Common myeloid progenitor, CD34-positive (primary cell): ENCODE results near the gene PTPRT.

Source experiments
- CTCF ChIA-PET: fragments of 350-600 bp; sonication (Branson Sonifier 250); formaldehyde crosslinking; loops from one replicate; lab custom pipeline; 2021; ENCODE audit warnings: antibody characterized with exemption; lab: Charles Lee
- POLR2A ChIA-PET: fragments of 350-600 bp; sonication (Branson Sonifier 250); formaldehyde crosslinking; loops from one replicate; lab custom pipeline; 2021; ENCODE audit warnings: antibody characterized with exemption; lab: Charles Lee
- DNase-seq, 3 donors: peaks; one replicate each; pipeline versions ENCODE4 v3.0.0 to v3.0.0-alpha.2; 2013
- H3K27ac ChIP-seq, 2 experiments: 1 replicate in 1 of 2; 2 replicates in 1 of 2; pipeline ENCODE4 v1.7.0; 2013; ENCODE audit warnings: inconsistent platforms in 2 of 2, low read length in 2 of 2, mild to moderate bottlenecking in 2 of 2, low read depth in 1 of 2, moderate library complexity in 1 of 2; ENCODE audit not compliant: severe bottlenecking in 2 of 2, insufficient read depth in 1 of 2, poor library complexity in 1 of 2
- H3K27me3 ChIP-seq, 5 experiments: replicated peaks in 2 of 5; 1 replicate in 3 of 5; 2 replicates in 2 of 5; pipeline versions ENCODE4 v1.6.1 to v1.7.0; 2013; ENCODE audit warnings: low read length in 4 of 5, mild to moderate bottlenecking in 2 of 5, moderate library complexity in 2 of 5, inconsistent platforms in 1 of 5; ENCODE audit not compliant: insufficient read depth in 5 of 5, control insufficient read depth in 4 of 5
- H3K36me3 ChIP-seq, 4 experiments: 1 replicate in 2 of 4; 2 replicates in 2 of 4; pipeline versions ENCODE4 v1.6.1 to v1.7.0; 2013; ENCODE audit warnings: low read length in 3 of 4, control low read depth in 1 of 4, mild to moderate bottlenecking in 1 of 4; ENCODE audit not compliant: control insufficient read depth in 4 of 4, insufficient read depth in 4 of 4
- H3K4me1 ChIP-seq, 4 experiments: 1 replicate in 3 of 4; 2 replicates in 1 of 4; pipeline versions ENCODE4 v1.6.1 to v1.7.1; 2013; ENCODE audit warnings: low read length in 3 of 4, mild to moderate bottlenecking in 3 of 4, control low read depth in 1 of 4, inconsistent platforms in 1 of 4, moderate library complexity in 1 of 4; ENCODE audit not compliant: control insufficient read depth in 4 of 4, insufficient read depth in 4 of 4; ENCODE audit errors: control extremely low read depth in 1 of 4
- H3K4me3 ChIP-seq, 7 experiments: 1 replicate in 4 of 7; 2 replicates in 3 of 7; pipeline versions ENCODE4 v1.5.1 to v1.7.0; 2013; ENCODE audit warnings: mild to moderate bottlenecking in 7 of 7, low read length in 6 of 7, moderate library complexity in 6 of 7, inconsistent platforms in 2 of 7, low read depth in 2 of 7, control low read depth in 1 of 7; ENCODE audit not compliant: insufficient read depth in 4 of 7, control insufficient read depth in 1 of 7; ENCODE audit errors: extremely low read depth in 1 of 7
- H3K9me3 ChIP-seq, 5 experiments: 1 replicate in 4 of 5; 2 replicates in 1 of 5; pipeline versions ENCODE4 v1.6.1 to v1.7.1; 2013; ENCODE audit warnings: low read length in 4 of 5, mild to moderate bottlenecking in 2 of 5, inconsistent platforms in 1 of 5, low read depth in 1 of 5, moderate library complexity in 1 of 5; ENCODE audit not compliant: control insufficient read depth in 4 of 5, insufficient read depth in 2 of 5; ENCODE audit errors: control extremely low read depth in 1 of 5
- WGBS: methylation state at CpG from one replicate; pipeline ENCODE4 v1.1.5; 2013; ENCODE audit not compliant: insufficient coverage; 5-methylcytosine and 5-hydroxymethylcytosine counted together

The PTPRT gene

DNA sequence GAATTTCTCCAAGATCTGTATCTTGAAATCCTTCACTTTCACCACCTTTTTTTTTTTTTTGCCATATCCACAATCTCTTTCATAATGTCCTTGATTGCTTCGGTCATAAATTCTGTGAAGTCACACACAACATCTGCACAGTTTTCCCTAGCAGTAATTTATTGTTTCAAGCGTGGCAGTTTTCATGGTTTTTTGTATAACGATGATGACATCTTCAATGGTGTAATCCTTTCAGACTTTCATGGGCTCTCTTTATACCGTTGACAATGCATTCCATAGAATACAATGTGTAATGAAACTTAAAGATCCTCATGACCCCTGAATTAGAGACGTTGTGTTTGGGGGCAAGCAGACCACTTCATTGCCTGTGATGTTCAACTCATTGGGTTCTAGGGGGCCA is 693.1 kb downstream of the PTPRT start:
- H3K36me3 ChIP-seq, result no peaks in the 10 kb centered on the region
- ChIA-PET POLR2A (no interaction called here), CTCF (no interaction called here)
- H3K27ac ChIP-seq, result no peak overlapping the region
- no peak for DNase-seq
- H3K9me3 ChIP-seq, result no peaks in the 10 kb centered on the region
- no peaks in the 10 kb centered on the region for H3K4me1 ChIP-seq
- 93% methylated on average over 4 of the region's 5 CpGs for WGBS
- H3K27me3 ChIP-seq, result peaks cover 0 to 3% (median 0%) of the 10 kb centered on the region in 5 experiments
- H3K4me3 ChIP-seq, result no peak overlapping the region

DNA sequence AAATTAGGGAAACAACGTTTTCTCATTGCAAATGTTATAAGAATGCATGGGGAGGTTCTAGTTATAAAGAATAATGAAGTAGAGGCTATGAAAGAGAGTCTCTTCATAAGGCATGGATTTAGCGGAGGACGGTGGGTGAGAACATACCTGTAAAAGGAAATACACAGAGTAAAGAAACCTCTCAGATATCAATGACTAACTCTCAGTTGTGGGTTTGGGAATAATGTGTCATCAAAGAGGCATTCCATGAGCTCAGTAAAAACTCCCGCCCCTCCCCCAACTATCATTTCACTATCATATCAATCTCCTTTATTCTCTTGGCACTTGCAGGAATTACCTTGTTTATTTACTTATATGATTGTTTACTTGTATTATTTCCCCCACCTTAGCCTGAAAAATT is 695.4 kb downstream of the PTPRT start:
- DNase-seq, result no peak
- 43% methylated on average over 1 of the region's 4 CpGs for WGBS
- no peaks in the 10 kb centered on the region for H3K4me1 ChIP-seq
- H3K27me3 ChIP-seq, result peaks cover 0 to 3% (median 0%) of the 10 kb centered on the region in 5 experiments
- ChIA-PET CTCF (no interaction called here), POLR2A (no interaction called here)
- H3K9me3 ChIP-seq, result no peaks in the 10 kb centered on the region
- H3K36me3 ChIP-seq, result no peaks in the 10 kb centered on the region
- H3K4me3 ChIP-seq, result no peak overlapping the region
- H3K27ac ChIP-seq, result no peak overlapping the region

DNA sequence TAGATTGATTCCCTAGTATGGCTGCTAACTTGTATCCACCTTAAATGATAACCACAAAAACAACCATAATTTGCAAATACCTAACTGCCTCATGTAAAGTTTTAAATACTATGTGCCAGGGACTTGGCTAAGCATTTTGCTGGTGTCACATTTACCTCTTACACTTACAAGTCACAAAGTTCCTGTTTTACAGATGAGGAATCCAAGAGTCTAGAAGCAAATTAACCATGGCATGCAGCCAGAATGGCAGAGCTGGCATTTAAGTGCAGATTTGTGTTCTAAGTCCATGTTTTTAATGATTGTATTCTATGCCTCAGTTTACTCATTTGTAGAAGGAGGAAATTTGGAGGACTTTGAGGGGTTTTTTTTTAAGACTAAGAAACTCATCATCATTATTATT is 696.7 kb downstream of the PTPRT start:
- no peak overlapping the region for H3K4me3 ChIP-seq
- ChIA-PET CTCF (no interaction called here), POLR2A (no interaction called here)
- no peak for DNase-seq
- peaks cover 0 to 4% (median 0%) of the 10 kb centered on the region in 5 experiments for H3K27me3 ChIP-seq
- no peaks in the 10 kb centered on the region for H3K36me3 ChIP-seq
- H3K4me1 ChIP-seq, result no peaks in the 10 kb centered on the region
- H3K27ac ChIP-seq, result no peak overlapping the region
- no peaks in the 10 kb centered on the region for H3K9me3 ChIP-seq

- WGBS, result no CpG with 5 or more reads among the region's 2 CpGs
- Histone ChIP-seq H3K9me3 (no peaks in the 10 kb centered on the region), H3K4me1 (no peaks in the 10 kb centered on the region), H3K27ac (no peak overlapping the region), H3K36me3 (no peaks in the 10 kb centered on the region), H3K4me3 (no peak overlapping the region), H3K27me3 (peaks cover 0 to 4% (median 0%) of the 10 kb centered on the region in 5 experiments)
- POLR2A ChIA-PET, result no interaction called here
- CTCF ChIA-PET, result no interaction called here
- DNase-seq, result no peak
Observed at GRCh38 chr20:42492290-42492689, 697.4 kb downstream of the PTPRT start.

DNA sequence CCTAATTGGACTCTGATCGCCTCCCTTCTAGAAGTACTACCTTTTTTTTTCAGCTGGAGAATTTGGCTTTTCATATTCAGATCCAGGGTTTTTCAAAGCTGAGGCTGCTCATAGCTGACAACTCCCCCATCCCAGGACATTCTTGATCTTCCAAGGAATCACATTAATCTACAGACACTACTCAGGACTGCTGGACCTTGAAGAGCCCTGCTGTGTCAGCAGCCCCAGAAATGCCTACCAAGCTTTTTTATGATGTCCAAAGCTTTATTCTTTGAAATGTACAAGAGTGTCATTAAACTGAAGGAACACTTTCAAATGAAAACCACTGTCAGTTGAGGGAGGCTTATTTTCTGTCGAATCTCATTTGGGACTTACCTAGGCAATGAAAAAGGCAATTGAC is 704.1 kb downstream of the PTPRT start:
- CTCF ChIA-PET, result no interaction called here
- Histone ChIP-seq H3K27ac (no peak overlapping the region), H3K9me3 (no peaks in the 10 kb centered on the region), H3K36me3 (no peaks in the 10 kb centered on the region), H3K27me3 (peaks cover 0 to 3% (median 2%) of the 10 kb centered on the region in 5 experiments), H3K4me1 (peaks cover 0 to 3% (median 0%) of the 10 kb centered on the region in 4 experiments), H3K4me3 (no peak overlapping the region)
- no peak for DNase-seq
- POLR2A ChIA-PET, result no interaction called here
- WGBS, result 93% methylated on average over 2 of the region's 2 CpGs

DNA sequence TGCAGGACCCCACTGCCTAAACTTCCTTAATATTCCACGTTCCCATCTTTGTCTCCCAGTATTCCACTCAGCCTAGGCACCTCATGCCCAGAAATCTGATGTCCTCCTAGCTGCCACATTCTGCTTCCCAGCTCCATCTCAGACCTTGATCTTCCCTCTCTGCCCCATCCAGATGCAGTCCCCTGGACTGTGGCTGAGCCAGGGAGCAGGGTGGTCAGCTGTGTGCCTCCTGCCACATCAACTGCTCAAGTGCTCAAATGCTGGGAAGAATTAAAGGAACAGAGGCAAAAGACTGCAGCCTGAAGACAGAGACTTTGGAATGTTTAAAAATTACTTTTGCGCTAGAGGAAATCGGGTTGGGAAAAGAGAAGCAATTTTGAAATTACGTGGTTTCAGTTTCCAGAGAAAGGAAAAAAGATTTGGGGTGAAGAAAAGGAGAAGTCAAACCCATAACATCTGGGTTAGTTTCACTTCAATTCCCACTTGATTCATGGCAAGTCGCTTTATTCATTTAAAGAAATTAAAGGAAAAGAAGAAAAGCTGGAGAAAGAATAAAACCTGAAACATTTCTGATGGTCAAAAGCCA is 704.8 kb downstream of the PTPRT start:
- Histone ChIP-seq H3K4me1 (peaks cover 0 to 3% (median 0%) of the 10 kb centered on the region in 4 experiments), H3K27me3 (peaks cover 0 to 3% (median 2%) of the 10 kb centered on the region in 5 experiments), H3K27ac (no peak overlapping the region), H3K36me3 (no peaks in the 10 kb centered on the region), H3K9me3 (no peaks in the 10 kb centered on the region), H3K4me3 (peak overlapping the region in 1 of 7 experiments; percentile 13)
- WGBS, result 60% methylated on average over 2 of the region's 5 CpGs
- DNase-seq, result no peak
- ChIA-PET CTCF (no interaction called here), POLR2A (no interaction called here)

DNA sequence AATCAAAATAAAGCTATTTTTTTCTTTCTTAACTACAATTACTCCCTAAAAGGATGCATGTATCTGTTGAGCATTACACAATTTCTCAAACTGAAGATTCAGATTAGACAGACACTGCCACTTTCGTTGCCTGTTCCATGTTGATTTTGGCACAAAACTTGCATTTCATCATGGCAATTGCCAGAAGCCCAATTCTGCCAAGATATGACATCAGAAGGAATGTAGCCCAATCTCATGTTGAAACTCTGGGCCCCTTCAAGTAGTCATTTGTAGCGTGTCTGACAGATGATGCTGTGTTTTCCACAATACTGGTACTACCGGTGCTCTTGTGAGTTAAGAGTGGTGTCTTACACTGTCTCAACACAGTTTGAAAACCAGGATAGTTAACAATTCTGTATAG is 705.4 kb downstream of the PTPRT start:
- WGBS, result 94% methylated on average over 3 of the region's 3 CpGs
- DNase-seq, result no peak
- no peak overlapping the region for H3K27ac ChIP-seq
- ChIA-PET CTCF (no interaction called here), POLR2A (no interaction called here)
- H3K4me3 ChIP-seq, result no peak overlapping the region
- no peaks in the 10 kb centered on the region for H3K36me3 ChIP-seq
- peaks cover 0 to 3% (median 0%) of the 10 kb centered on the region in 4 experiments for H3K4me1 ChIP-seq
- peaks cover 0 to 3% (median 2%) of the 10 kb centered on the region in 5 experiments for H3K27me3 ChIP-seq
- H3K9me3 ChIP-seq, result no peaks in the 10 kb centered on the region
